Endothelial cell of umbilical vein (primary cell): ENCODE data around the gene PKP3. TPM values are rescaled to one million over a fixed set of nuclear protein-coding genes. Genes with fewer than 3 reads are reported as not detected.

Source experiments
- BruUV-seq: library from RNA; stranded (reverse); fragments of 400-500 nt; replicated peaks from 2 replicates; lab custom pipeline; 2021; lab: Mats Ljungman, UMichigan
- CTCF ChIA-PET: fragments of 300-600, 350-600 bp; sonication (Branson Sonifier 250); formaldehyde crosslinking; loops from one replicate; lab custom pipeline; 2021; ENCODE audit warnings: antibody characterized with exemption, inconsistent platforms; lab: Charles Lee
- POLR2A ChIA-PET: fragments of 300-600, 350-600 bp; sonication (Branson Sonifier 250); formaldehyde crosslinking; loops from one replicate; lab custom pipeline; 2021; ENCODE audit warnings: antibody characterized with exemption, inconsistent platforms; lab: Charles Lee
- DNase-seq: peaks from one replicate; pipeline ENCODE4 v3.0.0-alpha.2; 2011; ENCODE audit warnings: low read depth, low spot score
- FAIRE-seq: peaks from 2 replicates; lab custom pipeline; 2011; peaks lifted over from hg19 to GRCh38; lab: Jason Lieb, UNC
- H2AFZ ChIP-seq: 2 replicates; pipeline ENCODE4 v1.6.0; 2012; ENCODE audit warnings: low read depth, low read length, control low read depth, inconsistent platforms
- H3K27ac ChIP-seq: 2 replicates; pipeline ENCODE4 v1.5.1; 2011; ENCODE audit warnings: low read depth, mild to moderate bottlenecking, control low read depth, low read length, moderate library complexity; ENCODE audit not compliant: insufficient read depth
- H3K27me3 ChIP-seq, 2 experiments: 2 replicates each; pipeline versions ENCODE4 v1.6.0 to v1.6.1; 2011; ENCODE audit warnings: low read length in 2 of 2, mixed read lengths in 1 of 2; ENCODE audit not compliant: control insufficient read depth in 2 of 2, insufficient read depth in 2 of 2
- H3K36me3 ChIP-seq, 2 experiments: 2 replicates in 1 of 2; 3 replicates in 1 of 2; pipeline ENCODE4 v1.5.1; 2011; ENCODE audit warnings: low read length in 2 of 2, mild to moderate bottlenecking in 1 of 2, moderate library complexity in 1 of 2; ENCODE audit not compliant: control insufficient read depth in 2 of 2, insufficient read depth in 2 of 2; ENCODE audit errors: extremely low read depth in 1 of 2
- H3K4me1 ChIP-seq: 3 replicates; pipeline ENCODE4 v1.5.1; 2011; ENCODE audit warnings: mild to moderate bottlenecking, low read length; ENCODE audit not compliant: control insufficient read depth, insufficient read depth; ENCODE audit errors: extremely low read depth
- H3K4me2 ChIP-seq: 2 replicates; pipeline ENCODE4 v1.6.1; 2011; ENCODE audit warnings: low read length, control low read depth, mixed read lengths; ENCODE audit not compliant: insufficient read depth
- H3K4me3 ChIP-seq, 3 experiments: fragments of 200-600 bp in 1 of 3; sonication (generic), shearing (Covaris generic) in 1 of 3; replicated peaks in 1 of 3; 2 replicates each; pipeline ENCODE4 v1.5.1; 2011 to 2016; ENCODE audit warnings: control low read depth in 3 of 3, low read length in 3 of 3, mild to moderate bottlenecking in 2 of 3, inconsistent platforms in 1 of 3, low read depth in 1 of 3, moderate library complexity in 1 of 3; ENCODE audit not compliant: insufficient read depth in 1 of 3
- H3K79me2 ChIP-seq: 2 replicates; pipeline ENCODE4 v1.6.0; 2012; ENCODE audit warnings: low read length, inconsistent platforms; ENCODE audit not compliant: control insufficient read depth, insufficient read depth
- H3K9ac ChIP-seq: replicated peaks from 2 replicates; pipeline ENCODE3; 2011; ENCODE audit warnings: low read length, control low read depth; ENCODE audit not compliant: insufficient read depth; ENCODE audit errors: extremely low read depth
- H3K9me1 ChIP-seq: replicated peaks from 3 replicates; pipeline ENCODE4 v1.6.0; 2011; ENCODE audit warnings: mild to moderate bottlenecking, low read length; ENCODE audit not compliant: control insufficient read depth, insufficient read depth; ENCODE audit errors: extremely low read depth
- H3K9me3 ChIP-seq: replicated peaks from 2 replicates; pipeline ENCODE4 v1.5.1; 2012; ENCODE audit warnings: low read length, inconsistent platforms; ENCODE audit not compliant: control insufficient read depth, insufficient read depth
- H4K20me1 ChIP-seq: replicated peaks from 2 replicates; pipeline ENCODE3; 2011; ENCODE audit warnings: mild to moderate bottlenecking, low read length; ENCODE audit not compliant: control insufficient read depth, insufficient read depth; ENCODE audit errors: extremely low read depth
- EZH2 ChIP-seq: IDR thresholded peaks from 2 replicates; pipeline ENCODE4 v1.6.1; 2012; ENCODE audit warnings: borderline replicate concordance, low read depth, mild to moderate bottlenecking, moderate library complexity, low read length, inconsistent platforms; ENCODE audit not compliant: severe bottlenecking
- FOS ChIP-seq: IDR thresholded peaks from 2 replicates; pipeline ENCODE4 v1.6.1; 2011; ENCODE audit warnings: mild to moderate bottlenecking, low read length, moderate library complexity, borderline replicate concordance; ENCODE audit not compliant: insufficient read depth
- GATA2 ChIP-seq: IDR thresholded peaks from 2 replicates; pipeline ENCODE4 v1.7.0; 2011; ENCODE audit warnings: low read depth, mild to moderate bottlenecking, moderate library complexity, mixed read lengths, low read length; ENCODE audit not compliant: insufficient read length, insufficient read depth
- JUN ChIP-seq: IDR thresholded peaks from 2 replicates; pipeline ENCODE4 v1.6.1; 2011; ENCODE audit warnings: borderline replicate concordance, low read depth; ENCODE audit not compliant: insufficient read length, insufficient read depth
- dilution Hi-C: fragments of 300-500 bp; cut with MboI; formaldehyde crosslinking; loops from one replicate; pipeline ENCODE4 v1.15.0; 2019; ENCODE audit warnings: low sequenced_read_pairs; ENCODE audit not compliant: extremely low pct_ligation_motif_present
- intact Hi-C: fragments of 100-400 bp; cut with micrococcal nuclease; formaldehyde crosslinking; loops from one replicate; pipeline ENCODE4 v1.10.0; 2022
- polyA plus RNA-seq, 4 experiments: library from polyadenylated mRNA; depleted of rRNA in 3 of 4; stranded (reverse) in 3 of 4; unstranded in 1 of 4; fragments of >200 nt; gene quantifications; 2 replicates each; pipeline versions ENCODE4 v1.2.1 to v1.2.3, GENCODE V29; 2011 to 2012; ENCODE audit warnings: missing spikeins in 1 of 4
- total RNA-seq: library from RNA; stranded (reverse); gene quantifications from 2 replicates; pipeline ENCODE4 v1.2.3, GENCODE V29; 2021
- TF ChIP-seq, protein P1 (sequence below), 2 donors: IDR thresholded peaks; 1 replicate in 1 of 2; 2 replicates in 1 of 2; pipeline ENCODE4 v1.5.1; 2011; ENCODE audit warnings: low read length in 2 of 2, mild to moderate bottlenecking in 2 of 2, moderate library complexity in 2 of 2, control low read depth in 1 of 2, inconsistent platforms in 1 of 2, low read depth in 1 of 2; ENCODE audit not compliant: insufficient read depth in 1 of 2; ENCODE audit errors: extremely low read depth in 1 of 2

Gene PKP3
- total and polyA plus RNA-seq, 2 donors (not counting 3 experiments of a cell fraction or from before 2014, with no cell fraction given), result 0.27 to 0.59 TPM

- no peak for FAIRE-seq
- dilution Hi-C loops, result no loop called here
These were observed 1.9 kb downstream of the PKP3 start for GRCh38 chr11:395866-396265.

GRCh38 chr11:396511-396947 is 2.5 kb downstream of the PKP3 start:
- DNase-seq (peak; percentile 40), FAIRE-seq (no peak)
- intact Hi-C loops, result loop anchor here (1.0 kb wide), 1 partner anchor 52 kb away; no protein-coding TSS in a partner anchor
- dilution Hi-C loops, result no loop called here
- Histone ChIP-seq H3K79me2 (no peaks in the 10 kb centered on the region), H3K27ac (no peak overlapping the region), H4K20me1 (no peaks in the 10 kb centered on the region), H3K9me1 (no peaks in the 10 kb centered on the region), H3K9me3 (no peaks in the 10 kb centered on the region), H3K36me3 (no peaks in the 10 kb centered on the region), H3K4me1 (peaks cover 2% of the 10 kb centered on the region), H3K4me3 (peak overlapping the region in 2 of 3 experiments; percentile 6 to 35), H3K27me3 (peaks cover 0 to 3% of the 10 kb centered on the region in 2 experiments), H2AFZ (peak overlapping the region; percentile 86), H3K9ac (no peak overlapping the region), H3K4me2 (peak overlapping the region; percentile 45)
- TF ChIP-seq EZH2, result no peak
- TF ChIP-seq, protein P1, sequence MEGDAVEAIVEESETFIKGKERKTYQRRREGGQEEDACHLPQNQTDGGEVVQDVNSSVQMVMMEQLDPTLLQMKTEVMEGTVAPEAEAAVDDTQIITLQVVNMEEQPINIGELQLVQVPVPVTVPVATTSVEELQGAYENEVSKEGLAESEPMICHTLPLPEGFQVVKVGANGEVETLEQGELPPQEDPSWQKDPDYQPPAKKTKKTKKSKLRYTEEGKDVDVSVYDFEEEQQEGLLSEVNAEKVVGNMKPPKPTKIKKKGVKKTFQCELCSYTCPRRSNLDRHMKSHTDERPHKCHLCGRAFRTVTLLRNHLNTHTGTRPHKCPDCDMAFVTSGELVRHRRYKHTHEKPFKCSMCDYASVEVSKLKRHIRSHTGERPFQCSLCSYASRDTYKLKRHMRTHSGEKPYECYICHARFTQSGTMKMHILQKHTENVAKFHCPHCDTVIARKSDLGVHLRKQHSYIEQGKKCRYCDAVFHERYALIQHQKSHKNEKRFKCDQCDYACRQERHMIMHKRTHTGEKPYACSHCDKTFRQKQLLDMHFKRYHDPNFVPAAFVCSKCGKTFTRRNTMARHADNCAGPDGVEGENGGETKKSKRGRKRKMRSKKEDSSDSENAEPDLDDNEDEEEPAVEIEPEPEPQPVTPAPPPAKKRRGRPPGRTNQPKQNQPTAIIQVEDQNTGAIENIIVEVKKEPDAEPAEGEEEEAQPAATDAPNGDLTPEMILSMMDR (IDR thresholded peaks at IDR 0.05; ENCODE audit: extremely low read depth in 1 of 2, insufficient read depth in 1 of 2, low read depth in 1 of 2, low read length in 2 of 2), result peak; percentile 17 to 53
- no peak for TF ChIP-seq FOS
- no peak for TF ChIP-seq GATA2
- ChIA-PET CTCF (interaction anchor here (0.9 to 2.4 kb wide), 13 partner anchors 9 to 146 kb away, joined by 3 to 55 read pairs (median 7); partner anchors contain the start of gene PTDSS2), POLR2A (interaction anchor here (0.7 kb wide), 2 partner anchors 91 to 146 kb away, joined by 3 to 5 read pairs; no protein-coding TSS in a partner anchor)
- BruUV-seq, result no TSS peak

More at GRCh38 chr11:395866-396265, 1.9 kb downstream of the PKP3 start:
- Histone ChIP-seq H3K36me3 (no peaks in the 10 kb centered on the region), H3K27ac (no peak overlapping the region), H3K9me3 (no peaks in the 10 kb centered on the region), H3K79me2 (no peaks in the 10 kb centered on the region), H4K20me1 (no peaks in the 10 kb centered on the region), H2AFZ (no peak overlapping the region), H3K9me1 (no peaks in the 10 kb centered on the region), H3K4me1 (peaks cover 2% of the 10 kb centered on the region), H3K9ac (no peak overlapping the region), H3K4me2 (no peak overlapping the region), H3K27me3 (peaks cover 0 to 3% of the 10 kb centered on the region in 2 experiments), H3K4me3 (no peak overlapping the region)
- intact Hi-C loops, result loop anchor here (1.0 kb wide), 1 partner anchor 52 kb away; no protein-coding TSS in a partner anchor
- CTCF ChIA-PET, result interaction anchor here (1.8 to 2.4 kb wide), 7 partner anchors 9 to 145 kb away, joined by 4 to 55 read pairs (median 19); partner anchors contain the start of gene PTDSS2
- no peak for DNase-seq
- POLR2A ChIA-PET, result no interaction called here
- no TSS peak for BruUV-seq
- TF ChIP-seq JUN (no peak), FOS (no peak)
